ENCODE measurements around the gene AKAP13.

AKAP13 gene

DNA sequence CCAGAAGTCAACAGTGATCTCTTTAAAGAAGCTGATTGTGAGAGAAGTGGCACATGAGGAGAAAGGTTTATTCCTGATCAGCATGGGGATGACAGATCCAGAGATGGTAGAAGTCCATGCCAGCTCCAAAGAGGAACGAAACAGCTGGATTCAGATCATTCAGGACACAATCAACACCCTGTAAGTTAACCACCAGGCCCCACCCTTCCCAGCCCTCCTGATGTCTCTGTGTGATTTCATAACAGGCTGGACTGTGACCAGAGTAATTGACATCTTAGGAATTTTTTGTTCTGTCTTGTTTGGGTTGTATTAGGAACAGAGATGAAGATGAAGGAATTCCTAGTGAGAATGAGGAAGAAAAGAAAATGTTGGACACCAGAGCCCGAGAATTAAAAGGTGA is 346.7 kb downstream of the AKAP13 start:
- H3K27ac Mint-ChIP-seq, result peak overlapping the region; percentile 65
- peaks cover 100% of the 10 kb centered on the region for H3K36me3 Mint-ChIP-seq
- peaks cover 46% of the 10 kb centered on the region for H3K4me1 Mint-ChIP-seq
- no peaks in the 10 kb centered on the region for H3K9me3 Mint-ChIP-seq
- ATAC-seq, result no peak
- H3K4me3 Mint-ChIP-seq, result no peak overlapping the region
- DNase-seq (ENCODE audit: low spot score in 2 of 2), result no peak

GRCh38 chr15:85730001-85730820 is 349.8 kb downstream of the AKAP13 start:
- Mint-ChIP-seq H3K4me1 (peaks cover 33% of the 10 kb centered on the region), H3K9me3 (peaks cover 5% of the 10 kb centered on the region), H3K36me3 (peaks cover 100% of the 10 kb centered on the region), H3K4me3 (no peak overlapping the region), H3K27ac (peak overlapping the region; percentile 73)
- ATAC-seq, result peak; percentile 84
- no peak for DNase-seq (ENCODE audit: low spot score in 2 of 2)

DNA sequence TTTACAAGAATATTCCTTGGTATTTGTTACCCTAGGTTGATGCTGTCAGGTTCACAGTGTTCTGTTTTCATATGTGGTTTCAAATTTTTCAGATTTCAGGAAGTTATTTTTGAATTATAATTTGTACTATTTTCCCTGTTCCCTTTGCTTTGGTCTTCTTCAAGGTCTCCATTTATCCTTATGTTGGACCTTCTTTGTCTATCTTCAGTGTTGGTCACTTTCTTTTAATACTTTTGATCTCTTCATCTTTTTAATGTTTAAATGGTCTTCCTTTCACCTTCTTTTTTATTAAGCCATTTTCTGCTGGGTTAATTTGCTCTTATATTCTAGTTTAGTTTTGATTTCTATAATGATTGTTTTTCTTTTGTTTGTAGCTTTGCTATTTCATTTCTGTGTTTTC is 353.0 kb downstream of the AKAP13 start:
- Mint-ChIP-seq H3K9me3 (peaks cover 5% of the 10 kb centered on the region), H3K36me3 (peaks cover 100% of the 10 kb centered on the region), H3K4me3 (no peak overlapping the region), H3K4me1 (peaks cover 33% of the 10 kb centered on the region), H3K27ac (peak overlapping the region; percentile 81)
- ATAC-seq (no peak), DNase-seq (ENCODE audit: low spot score in 2 of 2) (no peak)

- Mint-ChIP-seq H3K9me3 (peaks cover 5% of the 10 kb centered on the region), H3K4me3 (no peak overlapping the region), H3K36me3 (peaks cover 100% of the 10 kb centered on the region), H3K27ac (peak overlapping the region; percentile 81), H3K4me1 (peaks cover 9% of the 10 kb centered on the region)
- DNase-seq (ENCODE audit: low spot score in 2 of 2) (no peak), ATAC-seq (no peak)
Measured at GRCh38 chr15:85737061-85737460, 356.7 kb downstream of the AKAP13 start.

DNA sequence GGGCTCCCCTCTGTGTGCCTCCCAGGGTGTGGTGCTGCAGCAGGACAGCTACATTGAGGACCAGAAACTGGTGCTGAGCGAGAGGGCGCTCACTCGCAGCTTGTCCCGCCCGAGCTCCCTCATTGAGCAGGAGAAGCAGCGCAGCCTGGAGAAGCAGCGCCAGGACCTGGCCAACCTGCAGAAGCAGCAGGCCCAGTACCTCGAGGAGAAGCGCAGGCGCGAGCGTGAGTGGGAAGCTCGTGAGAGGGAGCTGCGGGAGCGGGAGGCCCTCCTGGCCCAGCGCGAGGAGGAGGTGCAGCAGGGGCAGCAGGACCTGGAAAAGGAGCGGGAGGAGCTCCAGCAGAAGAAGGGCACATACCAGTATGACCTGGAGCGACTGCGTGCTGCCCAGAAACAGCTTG is 360.6 kb downstream of the AKAP13 start:
- H3K4me3 Mint-ChIP-seq, result no peak overlapping the region
- DNase-seq (ENCODE audit: low spot score in 2 of 2) (no peak), ATAC-seq (no peak)
- no peaks in the 10 kb centered on the region for H3K9me3 Mint-ChIP-seq
- peak overlapping the region; percentile 32 for H3K27ac Mint-ChIP-seq
- peaks cover 100% of the 10 kb centered on the region for H3K36me3 Mint-ChIP-seq
- H3K4me1 Mint-ChIP-seq, result no peaks in the 10 kb centered on the region

- Mint-ChIP-seq H3K4me3 (no peak overlapping the region), H3K36me3 (peaks cover 100% of the 10 kb centered on the region), H3K4me1 (no peaks in the 10 kb centered on the region), H3K9me3 (no peaks in the 10 kb centered on the region), H3K27ac (peak overlapping the region; percentile 76)
- ATAC-seq, result no peak
- DNase-seq (ENCODE audit: low spot score in 2 of 2), result no peak
Measured at GRCh38 chr15:85741662-85742061, 361.3 kb downstream of the AKAP13 start.

GRCh38 chr15:85742186-85742821 is 361.9 kb downstream of the AKAP13 start:
- DNase-seq (ENCODE audit: low spot score in 2 of 2) (no peak), ATAC-seq (no peak)
- Mint-ChIP-seq H3K4me1 (no peaks in the 10 kb centered on the region), H3K36me3 (peaks cover 100% of the 10 kb centered on the region), H3K4me3 (no peak overlapping the region), H3K9me3 (no peaks in the 10 kb centered on the region), H3K27ac (peak overlapping the region; percentile 76)

DNA sequence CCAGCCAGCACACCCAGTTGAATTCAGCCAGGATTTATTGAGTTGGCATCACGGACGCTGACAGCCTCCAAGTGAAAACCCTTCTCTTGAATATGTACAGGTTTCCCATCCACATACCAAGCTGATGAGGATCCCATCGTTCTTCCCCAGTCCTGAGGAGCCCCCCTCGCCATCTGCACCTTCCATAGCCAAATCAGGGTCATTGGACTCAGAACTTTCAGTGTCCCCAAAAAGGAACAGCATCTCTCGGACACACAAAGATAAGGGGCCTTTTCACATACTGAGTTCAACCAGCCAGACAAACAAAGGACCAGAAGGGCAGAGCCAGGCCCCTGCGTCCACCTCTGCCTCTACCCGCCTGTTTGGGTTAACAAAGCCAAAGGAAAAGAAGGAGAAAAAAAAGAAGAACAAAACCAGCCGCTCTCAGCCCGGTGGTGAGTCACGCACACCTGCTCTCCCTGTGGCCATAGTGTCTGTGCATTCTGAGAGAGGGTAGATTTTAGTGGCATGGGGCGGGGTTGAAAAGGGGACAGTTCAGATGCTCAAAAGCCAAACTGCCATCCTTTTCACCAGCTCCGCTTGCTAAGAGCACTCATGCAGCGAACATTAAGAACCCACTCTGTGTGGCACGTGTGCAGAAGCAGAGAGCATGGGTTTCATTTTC is 363.1 kb downstream of the AKAP13 start:
- H3K4me1 Mint-ChIP-seq, result no peaks in the 10 kb centered on the region
- DNase-seq (ENCODE audit: low spot score in 2 of 2), result no peak
- H3K27ac Mint-ChIP-seq, result peak overlapping the region; percentile 76
- H3K9me3 Mint-ChIP-seq, result no peaks in the 10 kb centered on the region
- no peak overlapping the region for H3K4me3 Mint-ChIP-seq
- peaks cover 100% of the 10 kb centered on the region for H3K36me3 Mint-ChIP-seq
- no peak for ATAC-seq

GRCh38 chr15:85744579-85744978 is 364.2 kb downstream of the AKAP13 start:
- Mint-ChIP-seq H3K36me3 (peaks cover 100% of the 10 kb centered on the region), H3K27ac (no peak overlapping the region), H3K4me3 (no peak overlapping the region), H3K9me3 (no peaks in the 10 kb centered on the region), H3K4me1 (no peaks in the 10 kb centered on the region)
- ATAC-seq, result no peak
- DNase-seq (ENCODE audit: low spot score in 2 of 2), result no peak

- DNase-seq (ENCODE audit: low spot score in 2 of 2) (no peak), ATAC-seq (no peak)
- Mint-ChIP-seq H3K9me3 (no peaks in the 10 kb centered on the region), H3K4me1 (no peaks in the 10 kb centered on the region), H3K27ac (no peak overlapping the region), H3K4me3 (no peak overlapping the region), H3K36me3 (peaks cover 99% of the 10 kb centered on the region)
Measured at GRCh38 chr15:85745023-85745422, 364.6 kb downstream of the AKAP13 start.

- peaks cover 93% of the 10 kb centered on the region for H3K36me3 Mint-ChIP-seq
- no peak for DNase-seq (ENCODE audit: low spot score in 2 of 2)
- no peak overlapping the region for H3K27ac Mint-ChIP-seq
- H3K9me3 Mint-ChIP-seq, result no peaks in the 10 kb centered on the region
- H3K4me3 Mint-ChIP-seq, result no peak overlapping the region
- ATAC-seq, result no peak
- H3K4me1 Mint-ChIP-seq, result peaks cover 2% of the 10 kb centered on the region
Measured at GRCh38 chr15:85745525-85746150, 365.2 kb downstream of the AKAP13 start.

- peak overlapping the region; percentile 69 for H3K27ac Mint-ChIP-seq
- H3K36me3 Mint-ChIP-seq, result peaks cover 83% of the 10 kb centered on the region
- peaks cover 12% of the 10 kb centered on the region for H3K4me1 Mint-ChIP-seq
Measured at GRCh38 chr15:85746641-85747040, 366.2 kb downstream of the AKAP13 start.

GRCh38 chr15:85748176-85748575 is 367.8 kb downstream of the AKAP13 start:
- Mint-ChIP-seq H3K36me3 (peaks cover 68% of the 10 kb centered on the region), H3K4me1 (peaks cover 19% of the 10 kb centered on the region), H3K9me3 (no peaks in the 10 kb centered on the region), H3K4me3 (no peak overlapping the region), H3K27ac (peak overlapping the region; percentile 52)
- no peak for DNase-seq (ENCODE audit: low spot score in 2 of 2)
- no peak for ATAC-seq

More at GRCh38 chr15:85746641-85747040, 366.2 kb downstream of the AKAP13 start:
- ATAC-seq (no peak), DNase-seq (ENCODE audit: low spot score in 2 of 2) (no peak)
- H3K4me3 Mint-ChIP-seq, result no peak overlapping the region
- no peaks in the 10 kb centered on the region for H3K9me3 Mint-ChIP-seq

DNA sequence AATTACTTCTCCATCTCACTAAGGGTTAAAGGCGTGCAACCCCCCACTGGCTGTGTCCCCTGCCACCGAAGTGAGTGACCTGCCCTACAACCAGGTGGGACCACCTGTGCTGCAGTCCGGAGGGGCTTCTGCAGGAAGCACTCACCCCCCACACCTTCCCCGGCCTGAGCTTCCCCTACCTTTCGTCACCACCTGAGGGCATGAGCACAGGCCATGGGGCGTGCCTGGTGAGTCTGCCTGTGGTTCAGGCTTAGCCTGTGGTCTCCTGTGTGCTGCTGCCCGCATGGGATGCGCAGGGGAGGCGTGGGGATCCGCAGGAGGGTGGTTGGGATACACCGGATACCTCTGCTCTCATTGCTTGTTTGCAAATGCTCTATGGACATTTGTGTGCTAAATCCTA is 368.3 kb downstream of the AKAP13 start:
- H3K4me3 Mint-ChIP-seq, result no peak overlapping the region
- peaks cover 62% of the 10 kb centered on the region for H3K36me3 Mint-ChIP-seq
- ATAC-seq (no peak), DNase-seq (ENCODE audit: low spot score in 2 of 2) (no peak)
- H3K27ac Mint-ChIP-seq, result peak overlapping the region; percentile 89
- H3K4me1 Mint-ChIP-seq, result peaks cover 19% of the 10 kb centered on the region
- no peaks in the 10 kb centered on the region for H3K9me3 Mint-ChIP-seq

Measured in stimulated activated effector memory CD8-positive, alpha-beta T cell treated with anti-CD3 and anti-CD28 coated beads, Interleukin-12 subunit alpha, Interleukin-12 subunit beta, amount 100 ng/mL, for 72 hours (primary cell).